GM12872 (cell line): Measurements from ENCODE around the gene OR6B3.

Experiments
- CTCF ChIP-seq: IDR thresholded peaks from 3 replicates; pipeline ENCODE4 v1.5.1; 2011; ENCODE audit warnings: low read depth, mild to moderate bottlenecking, low read length, moderate library complexity; ENCODE audit not compliant: insufficient read depth

OR6B3 gene

GRCh38 chr2:240024766-240025165, 28.6 kb downstream of the OR6B3 start:
- no peak for TF ChIP-seq CTCF

- no peak for TF ChIP-seq CTCF
Observed at GRCh38 chr2:240023792-240024191, 29.5 kb downstream of the OR6B3 start.

- TF ChIP-seq CTCF = peak; percentile 94
Observed at GRCh38 chr2:240021488-240022104, 31.7 kb downstream of the OR6B3 start.

GRCh38 chr2:240018071-240018750, 35.1 kb downstream of the OR6B3 start:
- no peak for TF ChIP-seq CTCF

GRCh38 chr2:240014327-240014726, 39.0 kb downstream of the OR6B3 start:
- no peak for TF ChIP-seq CTCF

GRCh38 chr2:240013343-240013742, 40.0 kb downstream of the OR6B3 start:
- TF ChIP-seq CTCF = peak; percentile 27; the same call in 2 of the 3 replicates

- TF ChIP-seq CTCF = no peak
Observed at GRCh38 chr2:240002983-240003382, 50.3 kb downstream of the OR6B3 start.
